Tibial nerve (tissue), 4 donors: Measurements from ENCODE around the gene ARMCX4. TPM values are rescaled to one million over a fixed set of nuclear protein-coding genes. Genes with fewer than 3 reads are reported as not detected.

Source experiments
- DNase-seq, 2 donors: peaks; one replicate each; pipeline ENCODE4 v3.0.0-alpha.2; 2019; ENCODE audit warnings: low spot score in 2 of 2
- H3K27ac ChIP-seq, 4 donors: fragments of 200-600 bp; sonication (generic) in 3 of 4; one replicate each; pipeline ENCODE4 v1.5.1; 2017 to 2019; ENCODE audit warnings: mild to moderate bottlenecking in 1 of 4
- H3K27me3 ChIP-seq, 2 donors: fragments of 200-600 bp; sonication (generic) in 1 of 2; one replicate each; pipeline versions ENCODE4 v1.5.1 to v1.6.0; 2017 to 2019
- H3K36me3 ChIP-seq, 3 donors: fragments of 200-600 bp; sonication (generic); one replicate each; pipeline ENCODE4 v1.5.1; 2018 to 2019
- H3K4me1 ChIP-seq, 4 donors: fragments of 200-600 bp; sonication (generic) in 3 of 4; one replicate each; pipeline ENCODE4 v1.5.1; 2017 to 2019
- H3K4me3 ChIP-seq, 4 donors: fragments of 200-600 bp; sonication (generic) in 3 of 4; one replicate each; pipeline ENCODE4 v1.5.1; 2017 to 2019; ENCODE audit warnings: mild to moderate bottlenecking in 1 of 4, moderate library complexity in 1 of 4
- H3K9me3 ChIP-seq, 4 donors: fragments of 200-600 bp; sonication (generic) in 3 of 4; one replicate each; pipeline ENCODE4 v1.5.1; 2017 to 2019
- EP300 ChIP-seq, 2 donors: sonication (generic); formaldehyde crosslinking; IDR thresholded peaks; one replicate each; pipeline ENCODE4 v1.6.1; 2017; ENCODE audit warnings: antibody characterized with exemption in 2 of 2, mild to moderate bottlenecking in 1 of 2
- POLR2A ChIP-seq, 2 donors: fragments of 450-650 bp; IDR thresholded peaks; one replicate each; pipeline ENCODE4 v1.6.1; 2017; ENCODE audit warnings: antibody characterized with exemption in 2 of 2, mild to moderate bottlenecking in 2 of 2, moderate library complexity in 2 of 2
- WGBS, 2 donors: methylation state at CpG; one replicate each; pipeline ENCODE4 v1.1.5; 2018; 5-methylcytosine and 5-hydroxymethylcytosine counted together
- total RNA-seq, 4 donors: library from RNA; depleted of rRNA; stranded (reverse); fragments of >200 nt; gene quantifications; one replicate each; pipeline ENCODE4 v1.1.0, GENCODE V29; 2016
- TF ChIP-seq, protein P1 (sequence below), 5 experiments: fragments of 200-600 bp in 3 of 5; fragments of 450-650 bp in 2 of 5; sonication (generic) in 3 of 5; IDR thresholded peaks; one replicate each; pipeline ENCODE4 v1.5.1; 2016 to 2019; ENCODE audit warnings: antibody characterized with exemption in 5 of 5, mild to moderate bottlenecking in 3 of 5, moderate library complexity in 2 of 5

The ARMCX4 gene
- total RNA-seq, 4 donors from 2014 or later = 15.9 to 120 (median 18.7) TPM

DNA sequence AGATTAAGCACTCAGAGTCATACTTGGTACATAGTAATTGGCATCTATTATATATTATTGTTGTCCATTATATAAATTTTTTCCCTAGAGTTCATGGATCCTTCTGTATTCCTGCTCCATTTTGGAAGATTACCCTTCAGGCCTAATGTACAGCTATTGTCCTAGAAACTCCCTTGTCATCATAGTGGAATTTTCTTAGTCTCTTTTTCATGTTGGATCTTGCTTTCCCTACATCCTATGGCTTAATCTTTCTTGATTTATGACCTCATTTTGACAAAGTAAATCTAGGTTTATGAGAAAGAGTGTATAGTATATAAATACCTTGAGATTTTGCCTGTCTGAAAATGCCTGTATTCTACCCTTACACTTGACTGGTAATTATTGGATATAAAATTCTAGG lies 22.1 kb downstream of the ARMCX4 start:
- Histone ChIP-seq H3K9me3 (no peaks in the 10 kb centered on the region), H3K4me1 (peaks cover 0 to 5% (median 0%) of the 10 kb centered on the region in 4 donors), H3K27me3 (no peaks in the 10 kb centered on the region), H3K36me3 (peaks cover 0 to 2% (median 0%) of the 10 kb centered on the region in 3 donors), H3K4me3 (no peak overlapping the region), H3K27ac (no peak overlapping the region)
- TF ChIP-seq POLR2A (IDR thresholded peaks at IDR 0.05) = no peak
- TF ChIP-seq, protein P1, sequence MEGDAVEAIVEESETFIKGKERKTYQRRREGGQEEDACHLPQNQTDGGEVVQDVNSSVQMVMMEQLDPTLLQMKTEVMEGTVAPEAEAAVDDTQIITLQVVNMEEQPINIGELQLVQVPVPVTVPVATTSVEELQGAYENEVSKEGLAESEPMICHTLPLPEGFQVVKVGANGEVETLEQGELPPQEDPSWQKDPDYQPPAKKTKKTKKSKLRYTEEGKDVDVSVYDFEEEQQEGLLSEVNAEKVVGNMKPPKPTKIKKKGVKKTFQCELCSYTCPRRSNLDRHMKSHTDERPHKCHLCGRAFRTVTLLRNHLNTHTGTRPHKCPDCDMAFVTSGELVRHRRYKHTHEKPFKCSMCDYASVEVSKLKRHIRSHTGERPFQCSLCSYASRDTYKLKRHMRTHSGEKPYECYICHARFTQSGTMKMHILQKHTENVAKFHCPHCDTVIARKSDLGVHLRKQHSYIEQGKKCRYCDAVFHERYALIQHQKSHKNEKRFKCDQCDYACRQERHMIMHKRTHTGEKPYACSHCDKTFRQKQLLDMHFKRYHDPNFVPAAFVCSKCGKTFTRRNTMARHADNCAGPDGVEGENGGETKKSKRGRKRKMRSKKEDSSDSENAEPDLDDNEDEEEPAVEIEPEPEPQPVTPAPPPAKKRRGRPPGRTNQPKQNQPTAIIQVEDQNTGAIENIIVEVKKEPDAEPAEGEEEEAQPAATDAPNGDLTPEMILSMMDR (IDR thresholded peaks at IDR 0.05) = no peak
- TF ChIP-seq EP300 (IDR thresholded peaks at IDR 0.05) = no peak
- no peak for DNase-seq

DNA sequence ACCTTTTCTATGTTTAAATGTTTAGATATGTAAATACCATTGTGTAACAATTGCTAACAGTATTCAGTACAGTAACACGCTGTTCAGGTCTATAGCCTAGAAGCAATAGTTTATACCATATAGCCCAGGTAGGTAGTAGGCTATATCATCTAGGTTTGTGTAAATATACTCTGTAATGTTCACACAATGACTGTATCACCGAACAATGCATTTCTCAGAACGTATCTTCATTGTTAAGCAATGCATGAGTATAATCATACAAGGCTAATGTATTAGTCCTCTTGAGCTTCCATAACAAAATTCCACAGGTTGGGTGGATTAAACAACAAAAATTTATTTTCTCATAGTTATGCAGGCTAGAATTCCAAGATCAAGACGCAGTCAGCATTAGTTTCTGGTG lies 22.7 kb downstream of the ARMCX4 start:
- 81 to 95% methylated on average over 4 of the region's 4 CpGs for WGBS, 2 donors
- no peak for DNase-seq

DNA sequence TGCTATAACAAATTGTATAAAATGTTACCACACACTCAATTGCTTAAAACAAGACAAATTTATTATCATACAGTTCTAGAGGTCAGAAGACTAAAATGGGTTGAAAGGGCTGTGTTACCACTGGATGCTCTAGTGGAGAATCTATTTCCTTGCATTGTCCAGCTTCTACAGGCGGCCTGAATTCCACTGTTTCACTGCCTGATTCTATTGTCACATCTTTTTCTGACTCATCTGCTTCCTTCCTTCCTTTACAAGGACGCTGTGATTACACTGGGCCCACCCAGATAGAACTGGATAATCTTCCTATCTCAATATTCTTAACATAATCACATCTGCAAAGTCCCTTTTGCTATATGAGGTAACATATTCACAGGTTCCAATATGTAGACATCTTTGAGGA lies 45.7 kb downstream of the ARMCX4 start:
- Histone ChIP-seq H3K9me3 (peaks cover 0 to 7% (median 0%) of the 10 kb centered on the region in 4 donors), H3K27ac (no peak overlapping the region), H3K4me1 (no peaks in the 10 kb centered on the region), H3K36me3 (peaks cover 0 to 33% (median 0%) of the 10 kb centered on the region in 3 donors), H3K4me3 (no peak overlapping the region), H3K27me3 (no peaks in the 10 kb centered on the region)
- no peak for DNase-seq
- TF ChIP-seq POLR2A (IDR thresholded peaks at IDR 0.05) (no peak), EP300 (IDR thresholded peaks at IDR 0.05) (no peak)
- TF ChIP-seq, protein P1 (IDR thresholded peaks at IDR 0.05) = no peak
- WGBS, 2 donors = 60 to 94% methylated on average over 2 of the region's 2 CpGs

More for the DNA sequence above, 22.7 kb downstream of the ARMCX4 start:
- Histone ChIP-seq H3K4me1 (peaks cover 0 to 5% (median 0%) of the 10 kb centered on the region in 4 donors), H3K36me3 (no peaks in the 10 kb centered on the region), H3K27me3 (no peaks in the 10 kb centered on the region), H3K9me3 (no peaks in the 10 kb centered on the region), H3K27ac (no peak overlapping the region), H3K4me3 (no peak overlapping the region)
- no peak for TF ChIP-seq POLR2A (IDR thresholded peaks at IDR 0.05)
- TF ChIP-seq EP300 (IDR thresholded peaks at IDR 0.05) = no peak
- TF ChIP-seq, protein P1 (IDR thresholded peaks at IDR 0.05) = no peak

Other genes starting within 250 kb of the ARMCX4 start
- gene TAF7L, start 194.1 kb upstream of the ARMCX4 start, total RNA-seq = under 1 TPM in 2 of 4 donors, not detected in 2; 0.21 to 0.90 TPM
- 1 to 10 TPM; 2.6 to 7.5 (median 5.4) TPM for gene TIMM8A, start 136.7 kb upstream of the ARMCX4 start, total RNA-seq
- 10 to 100 TPM in 1 of 4 donors, 1 to 10 TPM in 3; 2.5 to 19.7 (median 4.9) TPM for gene BTK, start 99.3 kb upstream of the ARMCX4 start, total RNA-seq
- 1,000 to 10,000 TPM in 3 of 4 donors, 100 to 1,000 TPM in 1; 493 to 1,912 (median 1,279) TPM for gene RPL36A, start 94.4 kb upstream of the ARMCX4 start, total RNA-seq
- gene GLA, start 77.5 kb upstream of the ARMCX4 start, total RNA-seq = 10 to 100 TPM; 18.1 to 20.1 (median 19.2) TPM
- gene HNRNPH2, start 77.2 kb upstream of the ARMCX4 start, total RNA-seq = 10 to 100 TPM; 31.2 to 46.0 (median 40.1) TPM
- gene ARMCX1, start 65.1 kb downstream of the ARMCX4 start, total RNA-seq = 10 to 100 TPM; 28.2 to 34.3 (median 30.6) TPM
- 10 to 100 TPM; 16.5 to 19.4 (median 16.8) TPM for gene ARMCX6, start 132.5 kb downstream of the ARMCX4 start, total RNA-seq
- gene ARMCX3, start 137.7 kb downstream of the ARMCX4 start, total RNA-seq = 10 to 100 TPM; 28.2 to 44.4 (median 43.0) TPM
- 10 to 100 TPM; 30.6 to 42.0 (median 36.0) TPM for gene ARMCX2, start 174.4 kb downstream of the ARMCX4 start, total RNA-seq